ENCODE data around the gene RAB27A.

GRCh38 chr15:55250941-55251340 lies 38.7 kb downstream of the RAB27A start:
- TF ChIP-seq ELF4 (IDR thresholded peaks at IDR 0.05) (no peak), FOXK2 (IDR thresholded peaks at IDR 0.05) (no peak), FOXM1 (IDR thresholded peaks at IDR 0.05; ENCODE audit: borderline replicate concordance) (no peak), ARNT (IDR thresholded peaks at IDR 0.05) (no peak), PKNOX1 (IDR thresholded peaks at IDR 0.05) (no peak), SUZ12 (IDR thresholded peaks at IDR 0.05) (no peak), BHLHE40 (IDR thresholded peaks at IDR 0.05; ENCODE audit: borderline replicate concordance) (no peak), NFRKB (IDR thresholded peaks at IDR 0.05) (no peak), SP1 (IDR thresholded peaks at IDR 0.05) (no peak), HDGF (IDR thresholded peaks at IDR 0.05; ENCODE audit: borderline replicate concordance) (no peak), ZNF384 (IDR thresholded peaks at IDR 0.05) (no peak), L3MBTL2 (conservative IDR thresholded peaks at IDR 0.05) (no peak), LEF1 (IDR thresholded peaks at IDR 0.05; ENCODE audit: borderline replicate concordance) (no peak)
